Measurements from ENCODE around the gene MXD3.
"Not testable (repeated sequence)": the region's sequence is repeated elsewhere in the genome, so short reads cannot be mapped to it uniquely, and the experiment has no call there.

MXD3 gene

GRCh38 chr5:177319913-177320588 lies 8.4 kb upstream of the MXD3 start:
- no peak for DNase-seq

- peak; percentile 65 for DNase-seq
These were observed 6.3 kb upstream of the MXD3 start for GRCh38 chr5:177317959-177318377.

GRCh38 chr5:177316005-177316404 lies 4.3 kb upstream of the MXD3 start:
- no peak for DNase-seq

GRCh38 chr5:177315411-177315810 lies 3.7 kb upstream of the MXD3 start:
- DNase-seq = no peak

GRCh38 chr5:177314376-177315342 lies 3.0 kb upstream of the MXD3 start:
- no peak for DNase-seq

GRCh38 chr5:177313561-177314259 lies 2.0 kb upstream of the MXD3 start:
- DNase-seq = no peak

- DNase-seq = no peak
These were observed 1.0 kb upstream of the MXD3 start for GRCh38 chr5:177312649-177313181.

GRCh38 chr5:177311392-177311722 lies 341 bp downstream of the MXD3 start:
- DNase-seq = no peak

- no peak for DNase-seq
These were observed 824 bp downstream of the MXD3 start for GRCh38 chr5:177310757-177311391.

- no peak for DNase-seq
These were observed 1.4 kb downstream of the MXD3 start for GRCh38 chr5:177310332-177310731.

GRCh38 chr5:177309351-177310191 lies 2.1 kb downstream of the MXD3 start:
- DNase-seq = peak; percentile 67

- DNase-seq = no peak
These were observed 3.0 kb downstream of the MXD3 start for GRCh38 chr5:177308740-177309139.

- no peak for DNase-seq
These were observed 3.9 kb downstream of the MXD3 start for GRCh38 chr5:177307544-177308363.

GRCh38 chr5:177306674-177307543 lies 4.8 kb downstream of the MXD3 start:
- DNase-seq = no peak

- DNase-seq = not testable (repeated sequence)
These were observed 5.5 kb downstream of the MXD3 start for GRCh38 chr5:177306103-177306640.

GRCh38 chr5:177304392-177305119 lies 7.1 kb downstream of the MXD3 start:
- DNase-seq = no peak

GRCh38 chr5:177303925-177304391 lies 7.7 kb downstream of the MXD3 start:
- no peak for DNase-seq

- DNase-seq = peak; percentile 86
These were observed 8.4 kb downstream of the MXD3 start, which contains the start of the genes PRELID1 and RAB24 for GRCh38 chr5:177303121-177303924. TSS of gene PRELID1 (plus strand) at chr5:177303799. CDS start at chr5:177303986, 187 bp downstream. TSS of gene RAB24 (minus strand) at chr5:177303719. CDS start at chr5:177303288, 431 bp downstream.
